PC-3 (cell line): ENCODE data around the gene CCDC159. TPM values are rescaled to one million over a fixed set of nuclear protein-coding genes. Genes with fewer than 3 reads are reported as not detected.

ENCODE experiments used
- ATAC-seq: fragments of 200-7000 bp; cut with Tn5 transposase; 2 replicates; pipeline ENCODE4 v1.9.1; 2020; ENCODE audit warnings: mild to moderate bottlenecking, moderate library complexity
- BruUV-seq: library from RNA; stranded (reverse); fragments of 400-500 nt; replicated peaks from 2 replicates; lab custom pipeline; 2021; lab: Mats Ljungman, UMichigan
- CTCF ChIA-PET: fragments of 300-600 bp; sonication (Branson Sonifier 250); formaldehyde crosslinking; loops from one replicate; lab custom pipeline; 2022; ENCODE audit warnings: antibody characterized with exemption; lab: Charles Lee
- POLR2A ChIA-PET: fragments of 300-600 bp; sonication (Branson Sonifier 250); formaldehyde crosslinking; loops from one replicate; lab custom pipeline; 2022; ENCODE audit warnings: antibody characterized with exemption; ENCODE audit not compliant: unreplicated experiment; lab: Charles Lee
- DNase-seq: peaks from one replicate; pipeline ENCODE4 v3.0.0-alpha.2; 2015
- H2AFZ ChIP-seq: fragments of 300-600 bp; sonication (generic); 2 replicates; pipeline ENCODE4 v1.6.0; 2016; ENCODE audit warnings: antibody characterized with exemption, low read length
- H3F3A ChIP-seq: fragments of 300-600 bp; sonication (generic); one replicate; pipeline ENCODE4 v1.6.0; 2017; ENCODE audit warnings: antibody characterized with exemption, low read length, control low read depth, mild to moderate bottlenecking; ENCODE audit not compliant: unreplicated experiment
- H3K27ac ChIP-seq: fragments of 300-600 bp; sonication (generic); 2 replicates; pipeline ENCODE4 v1.5.1; 2016; ENCODE audit warnings: mild to moderate bottlenecking, low read length
- H3K27me3 ChIP-seq: fragments of 300-600 bp; sonication (generic); 2 replicates; pipeline ENCODE4 v1.6.1; 2016; ENCODE audit warnings: low read length, mixed read lengths
- H3K36me3 ChIP-seq: fragments of 300-600 bp; sonication (generic); 2 replicates; pipeline ENCODE4 v1.6.1; 2016; ENCODE audit warnings: low read depth, mixed run types, low read length, mixed read lengths
- H3K4me1 ChIP-seq: fragments of 300-600 bp; sonication (generic); 2 replicates; pipeline ENCODE4 v1.5.1; 2016; ENCODE audit warnings: low read length; ENCODE audit not compliant: insufficient read depth
- H3K4me2 ChIP-seq: fragments of 300-600 bp; sonication (generic); 2 replicates; pipeline ENCODE4 v1.6.0; 2016; ENCODE audit warnings: low read length
- H3K4me3 ChIP-seq: fragments of 300-600 bp; sonication (generic); 2 replicates; pipeline ENCODE4 v1.5.1; 2016; ENCODE audit warnings: mild to moderate bottlenecking, low read length, mixed read lengths
- H3K79me2 ChIP-seq: fragments of 300-600 bp; sonication (generic); 2 replicates; pipeline ENCODE4 v1.6.1; 2017; ENCODE audit warnings: low read length, mixed read lengths
- H3K9ac ChIP-seq: fragments of 300-600 bp; sonication (generic); 2 replicates; pipeline ENCODE4 v1.6.0; 2016; ENCODE audit warnings: mild to moderate bottlenecking, low read length
- H3K9me2 ChIP-seq: fragments of 300-600 bp; sonication (generic); replicated peaks from 2 replicates; pipeline ENCODE4 v1.6.1; 2016; ENCODE audit warnings: mixed run types, low read length, mixed read lengths
- H3K9me3 ChIP-seq: fragments of 300-600 bp; sonication (generic); 2 replicates; pipeline ENCODE4 v1.6.1; 2016; ENCODE audit warnings: low read length, mixed read lengths
- H4K20me1 ChIP-seq: fragments of 300-600 bp; sonication (generic); 2 replicates; pipeline ENCODE4 v1.6.1; 2016; ENCODE audit warnings: low read length, mixed read lengths
- EZH2 ChIP-seq: fragments of 300-600 bp; sonication (generic); IDR thresholded peaks from one replicate; pipeline ENCODE4 v1.6.1; 2017; ENCODE audit warnings: antibody characterized with exemption, mild to moderate bottlenecking, low read length; ENCODE audit not compliant: unreplicated experiment
- EZH2phosphoT487 ChIP-seq: fragments of 300-600 bp; sonication (generic); IDR thresholded peaks from 2 replicates; pipeline ENCODE4 v1.6.1; 2018; ENCODE audit warnings: mild to moderate bottlenecking, antibody characterized with exemption, low read length, borderline replicate concordance
- intact Hi-C: fragments of 100-400 bp; cut with micrococcal nuclease; formaldehyde crosslinking; loops from 2 replicates; pipeline ENCODE4 v1.9.0; 2023
- total RNA-seq: library from RNA; depleted of rRNA; stranded (reverse); fragments of >200 nt; gene quantifications from 2 replicates; pipeline ENCODE4 v1.2.3, GENCODE V29; 2014
- TF ChIP-seq, protein P1 (sequence below): fragments of 300-600 bp; sonication (generic); conservative IDR thresholded peaks from 2 replicates; pipeline ENCODE4 v1.5.1; 2017; ENCODE audit warnings: antibody characterized with exemption, low read depth, mild to moderate bottlenecking, low read length

The CCDC159 gene
- total RNA-seq, 1 experiment from 2014 or later: 10.3 TPM

DNA sequence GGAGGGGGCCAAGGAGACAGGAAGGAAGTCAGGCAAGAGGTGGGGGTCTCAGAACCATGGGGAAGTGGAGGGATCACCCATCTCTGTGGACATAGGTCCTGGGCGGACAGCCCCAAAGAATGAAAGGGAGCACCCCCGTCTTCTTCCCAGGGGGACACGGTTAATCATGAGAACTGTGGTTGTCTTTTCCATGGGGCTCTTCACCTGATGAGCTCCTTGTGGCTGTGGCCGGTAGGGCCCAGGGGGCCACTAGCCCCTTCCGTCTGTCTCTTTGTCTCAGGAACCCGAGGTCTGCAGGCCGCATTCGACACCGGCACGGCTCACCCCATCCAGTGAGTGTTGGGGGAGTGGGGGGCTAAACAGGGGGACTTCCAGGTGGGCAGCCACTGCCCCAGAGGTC, 17.6 kb downstream of the CCDC159 start:
- ChIA-PET CTCF (no interaction called here), POLR2A (no interaction called here)
- no peaks in the 10 kb centered on the region for H3K9me3 ChIP-seq
- no peaks in the 10 kb centered on the region for H3K27me3 ChIP-seq
- peaks cover 3% of the 10 kb centered on the region; the same call in 1 of the 2 replicates for H3K36me3 ChIP-seq
- no peaks in the 10 kb centered on the region for H4K20me1 ChIP-seq
- BruUV-seq: no TSS peak
- no peak overlapping the region for H3K27ac ChIP-seq
- no peak overlapping the region for H3K4me3 ChIP-seq
- H2AFZ ChIP-seq: no peak overlapping the region
- no peaks in the 10 kb centered on the region for H3F3A ChIP-seq
- no peaks in the 10 kb centered on the region for H3K79me2 ChIP-seq
- ATAC-seq: no peak
- no peak overlapping the region for H3K9ac ChIP-seq
- TF ChIP-seq EZH2phosphoT487 (no peak), EZH2 (no peak)
- no peaks in the 10 kb centered on the region for H3K9me2 ChIP-seq
- DNase-seq: no peak
- no peak overlapping the region for H3K4me2 ChIP-seq
- intact Hi-C loops: no loop called here
- H3K4me1 ChIP-seq: no peaks in the 10 kb centered on the region

DNA sequence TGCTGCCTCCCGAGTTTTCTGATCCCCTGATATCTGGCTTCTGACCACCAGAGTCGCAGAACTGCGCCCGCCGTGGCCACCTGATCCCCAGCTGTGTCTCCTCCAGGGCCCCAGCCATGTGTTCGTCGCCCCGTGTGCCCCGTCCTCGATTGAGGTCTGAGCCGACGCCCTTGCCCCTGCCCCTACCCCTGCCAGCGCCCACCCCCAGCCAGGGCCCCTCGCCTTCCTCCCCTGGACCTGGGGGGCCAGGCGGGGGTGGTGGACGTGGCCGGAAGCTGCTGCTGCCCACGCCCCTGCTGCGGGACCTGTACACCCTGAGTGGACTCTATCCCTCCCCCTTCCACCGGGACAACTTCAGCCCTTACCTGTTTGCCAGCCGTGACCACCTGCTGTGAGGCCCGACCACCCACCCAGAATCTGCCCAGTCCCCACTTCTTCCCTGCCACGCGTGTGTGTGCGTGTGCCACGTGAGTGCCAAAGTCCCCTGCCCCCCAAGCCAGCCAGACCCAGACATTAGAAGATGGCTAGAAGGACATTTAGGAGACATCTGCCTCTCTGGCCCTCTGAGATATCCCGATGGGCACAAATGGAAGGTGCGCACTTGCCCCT, 18.1 kb downstream of the CCDC159 start:
- CTCF ChIA-PET: no interaction called here
- no peaks in the 10 kb centered on the region for H3K79me2 ChIP-seq
- H2AFZ ChIP-seq: no peak overlapping the region
- POLR2A ChIA-PET: no interaction called here
- no peaks in the 10 kb centered on the region for H3K9me2 ChIP-seq
- ATAC-seq (no peak), DNase-seq (no peak)
- H3K4me3 ChIP-seq: no peak overlapping the region
- no peaks in the 10 kb centered on the region for H4K20me1 ChIP-seq
- no peak overlapping the region for H3K4me2 ChIP-seq
- intact Hi-C loops: no loop called here
- no peaks in the 10 kb centered on the region for H3F3A ChIP-seq
- no peaks in the 10 kb centered on the region for H3K27me3 ChIP-seq
- peaks cover 3% of the 10 kb centered on the region; the same call in 1 of the 2 replicates for H3K36me3 ChIP-seq
- no peak overlapping the region for H3K9ac ChIP-seq
- no peaks in the 10 kb centered on the region for H3K9me3 ChIP-seq
- no peaks in the 10 kb centered on the region for H3K4me1 ChIP-seq
- TF ChIP-seq, protein P1, sequence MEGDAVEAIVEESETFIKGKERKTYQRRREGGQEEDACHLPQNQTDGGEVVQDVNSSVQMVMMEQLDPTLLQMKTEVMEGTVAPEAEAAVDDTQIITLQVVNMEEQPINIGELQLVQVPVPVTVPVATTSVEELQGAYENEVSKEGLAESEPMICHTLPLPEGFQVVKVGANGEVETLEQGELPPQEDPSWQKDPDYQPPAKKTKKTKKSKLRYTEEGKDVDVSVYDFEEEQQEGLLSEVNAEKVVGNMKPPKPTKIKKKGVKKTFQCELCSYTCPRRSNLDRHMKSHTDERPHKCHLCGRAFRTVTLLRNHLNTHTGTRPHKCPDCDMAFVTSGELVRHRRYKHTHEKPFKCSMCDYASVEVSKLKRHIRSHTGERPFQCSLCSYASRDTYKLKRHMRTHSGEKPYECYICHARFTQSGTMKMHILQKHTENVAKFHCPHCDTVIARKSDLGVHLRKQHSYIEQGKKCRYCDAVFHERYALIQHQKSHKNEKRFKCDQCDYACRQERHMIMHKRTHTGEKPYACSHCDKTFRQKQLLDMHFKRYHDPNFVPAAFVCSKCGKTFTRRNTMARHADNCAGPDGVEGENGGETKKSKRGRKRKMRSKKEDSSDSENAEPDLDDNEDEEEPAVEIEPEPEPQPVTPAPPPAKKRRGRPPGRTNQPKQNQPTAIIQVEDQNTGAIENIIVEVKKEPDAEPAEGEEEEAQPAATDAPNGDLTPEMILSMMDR: no peak
- TF ChIP-seq EZH2 (no peak), EZH2phosphoT487 (no peak)
- no TSS peak for BruUV-seq
- no peak overlapping the region for H3K27ac ChIP-seq

DNA sequence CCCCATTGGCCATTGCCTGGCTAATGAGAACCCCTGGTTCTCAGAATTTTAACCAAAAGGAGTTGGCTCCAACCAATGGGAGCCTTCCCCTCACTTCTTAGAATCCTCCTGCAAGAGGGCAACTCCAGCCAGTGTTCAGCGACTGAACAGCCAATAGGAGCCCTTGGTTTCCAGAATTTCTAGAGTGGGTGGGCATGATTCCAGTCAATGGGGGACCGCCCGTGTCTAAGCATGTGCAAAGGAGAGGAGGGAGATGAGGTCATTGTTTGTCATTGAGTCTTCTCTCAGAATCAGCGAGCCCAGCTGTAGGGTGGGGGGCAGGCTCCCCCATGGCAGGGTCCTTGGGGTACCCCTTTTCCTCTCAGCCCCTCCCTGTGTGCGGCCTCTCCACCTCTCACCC, 18.6 kb downstream of the CCDC159 start:
- Histone ChIP-seq H3K4me2 (no peak overlapping the region), H3K4me1 (no peaks in the 10 kb centered on the region), H3K9me2 (no peaks in the 10 kb centered on the region), H3F3A (no peaks in the 10 kb centered on the region), H3K9ac (no peak overlapping the region), H2AFZ (no peak overlapping the region), H4K20me1 (no peaks in the 10 kb centered on the region), H3K9me3 (no peaks in the 10 kb centered on the region), H3K36me3 (peaks cover 3% of the 10 kb centered on the region; the same call in 1 of the 2 replicates), H3K27me3 (no peaks in the 10 kb centered on the region), H3K4me3 (no peak overlapping the region), H3K27ac (no peak overlapping the region), H3K79me2 (no peaks in the 10 kb centered on the region)
- BruUV-seq: TSS peak; percentile 75
- TF ChIP-seq EZH2 (no peak), EZH2phosphoT487 (no peak)
- TF ChIP-seq, protein P1: no peak
- ChIA-PET CTCF (no interaction called here), POLR2A (no interaction called here)
- ATAC-seq (no peak), DNase-seq (no peak)
- intact Hi-C loops: no loop called here
